Immature natural killer cell (primary cell): ENCODE measurements around the gene ITGA11. TPM values are rescaled to one million over a fixed set of nuclear protein-coding genes. Genes with fewer than 3 reads are reported as not detected.
"Not testable (repeated sequence)": the region's sequence is repeated elsewhere in the genome, so short reads cannot be mapped to it uniquely, and the experiment has no call there.

Experiments
- DNase-seq, 3 donors: peaks; one replicate each; pipeline ENCODE4 v3.0.0; 2022; ENCODE audit warnings: mixed read lengths in 1 of 3
- H3K27ac Mint-ChIP-seq, 6 donors: one replicate each; pipeline ENCODE4 v1.8.0; 2020; ENCODE audit warnings: mixed read lengths in 6 of 6, mild to moderate bottlenecking in 5 of 6, inconsistent platforms in 4 of 6, moderate library complexity in 3 of 6
- H3K27me3 Mint-ChIP-seq, 3 donors: one replicate each; pipeline ENCODE4 v1.8.0; 2020 to 2021; ENCODE audit warnings: low read depth in 3 of 3, mild to moderate bottlenecking in 3 of 3, mixed read lengths in 3 of 3, moderate library complexity in 3 of 3, inconsistent platforms in 1 of 3
- H3K36me3 Mint-ChIP-seq, 3 donors: one replicate each; pipeline ENCODE4 v1.8.0; 2020; ENCODE audit warnings: mixed read lengths in 3 of 3, inconsistent platforms in 2 of 3, mild to moderate bottlenecking in 2 of 3
- H3K4me1 Mint-ChIP-seq, 2 donors: one replicate each; pipeline ENCODE4 v1.8.0; 2020; ENCODE audit warnings: inconsistent platforms in 2 of 2, mild to moderate bottlenecking in 2 of 2, mixed read lengths in 2 of 2, moderate library complexity in 1 of 2
- H3K4me3 Mint-ChIP-seq, 5 donors: one replicate each; pipeline ENCODE4 v1.8.0; 2020; ENCODE audit warnings: mild to moderate bottlenecking in 5 of 5, mixed read lengths in 5 of 5, inconsistent platforms in 3 of 5, moderate library complexity in 3 of 5
- H3K9me3 Mint-ChIP-seq, 6 donors: one replicate each; pipeline ENCODE4 v1.8.0; 2020; ENCODE audit warnings: mild to moderate bottlenecking in 6 of 6, mixed read lengths in 6 of 6, inconsistent platforms in 4 of 6, moderate library complexity in 3 of 6
- polyA plus RNA-seq, 3 donors: library from polyadenylated mRNA; unstranded; fragments of 300-500 nt; fragmentation: Illumina TruSeq; gene quantifications; one replicate each; pipeline ENCODE4 v1.2.3, GENCODE V29; 2021

The ITGA11 gene
- polyA plus RNA-seq, 3 donors from 2014 or later = not detected

DNA sequence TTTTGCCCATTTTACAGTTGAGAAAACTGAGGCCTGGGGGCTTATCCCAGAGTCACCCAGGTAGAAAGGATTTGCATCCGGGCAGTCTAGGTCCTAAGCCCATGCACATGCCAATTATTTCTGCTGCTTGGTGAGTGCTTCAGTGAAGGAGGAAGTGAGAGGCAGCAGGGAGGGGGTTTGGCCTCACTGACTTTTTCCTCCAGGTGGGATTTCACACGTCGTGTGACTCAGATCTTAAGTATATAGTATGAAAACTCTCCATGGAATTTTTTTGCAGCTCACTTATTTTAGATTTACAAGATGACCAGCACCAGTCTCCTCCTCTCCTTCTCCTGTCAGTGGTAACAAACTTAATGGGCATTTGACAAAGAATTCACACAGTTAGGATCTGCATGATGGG lies 4.6 kb downstream of the ITGA11 start:
- Mint-ChIP-seq H3K27me3 (peaks cover 7 to 13% (median 13%) of the 10 kb centered on the region in 3 donors), H3K9me3 (no peaks in the 10 kb centered on the region), H3K4me3 (no peak overlapping the region), H3K4me1 (no peaks in the 10 kb centered on the region), H3K36me3 (no peaks in the 10 kb centered on the region), H3K27ac (no peak overlapping the region)
- DNase-seq = no peak

DNA sequence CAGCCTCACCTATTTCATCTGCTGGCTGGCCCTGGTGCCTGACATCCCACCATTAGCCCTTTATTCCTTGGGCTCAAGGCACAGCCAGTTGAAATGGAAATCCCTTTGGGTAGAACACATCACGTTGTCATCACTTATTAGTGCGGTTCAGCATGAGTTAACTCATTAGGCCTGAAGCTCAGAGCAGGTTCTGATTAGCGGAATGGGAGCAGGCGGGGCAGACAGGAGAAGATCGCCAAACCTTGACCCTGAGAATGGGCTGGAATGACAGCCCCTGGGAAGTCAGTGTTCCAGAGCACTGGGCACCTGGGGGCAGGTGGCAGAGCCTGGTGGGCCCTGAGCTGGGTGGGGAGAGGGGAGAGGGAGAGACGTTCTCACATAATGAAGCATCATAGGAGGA lies 5.8 kb downstream of the ITGA11 start:
- no peaks in the 10 kb centered on the region for H3K9me3 Mint-ChIP-seq
- H3K27ac Mint-ChIP-seq = no peak overlapping the region
- H3K36me3 Mint-ChIP-seq = no peaks in the 10 kb centered on the region
- H3K4me3 Mint-ChIP-seq = no peak overlapping the region
- no peak for DNase-seq
- peaks cover 7 to 13% (median 13%) of the 10 kb centered on the region in 3 donors for H3K27me3 Mint-ChIP-seq
- H3K4me1 Mint-ChIP-seq = no peaks in the 10 kb centered on the region

DNA sequence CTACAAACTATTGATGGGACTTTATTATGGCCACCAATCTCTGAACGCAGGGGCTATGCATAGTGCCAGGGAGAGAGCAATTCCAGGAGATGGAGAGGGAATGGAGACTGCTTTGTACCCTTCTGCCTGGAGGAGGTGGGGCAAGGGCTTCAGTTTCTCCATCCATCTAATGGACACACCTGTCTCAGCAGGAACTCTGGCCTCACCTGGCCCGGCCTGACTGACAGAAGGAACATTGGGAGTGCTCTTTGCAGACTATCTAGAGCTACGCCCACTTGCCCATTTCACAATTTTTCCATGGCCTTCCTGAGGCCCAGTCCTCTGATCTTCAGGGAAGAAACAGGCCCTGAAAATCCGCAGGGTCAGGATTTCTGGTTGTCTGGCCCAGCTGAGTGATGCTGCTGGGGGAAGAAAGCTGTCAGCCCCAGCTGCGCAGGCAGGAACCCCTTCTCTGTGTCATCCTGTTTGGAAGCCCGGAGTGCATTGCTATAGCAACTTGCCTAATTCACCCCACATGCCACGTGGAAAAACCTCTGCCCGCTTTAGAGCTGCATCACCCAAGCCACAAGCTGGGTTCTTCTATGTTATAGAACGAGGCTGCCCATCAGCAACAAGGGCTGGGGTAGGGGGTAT lies 6.4 kb downstream of the ITGA11 start:
- Mint-ChIP-seq H3K4me3 (no peak overlapping the region), H3K27me3 (peaks cover 7 to 13% (median 12%) of the 10 kb centered on the region in 3 donors), H3K36me3 (no peaks in the 10 kb centered on the region), H3K27ac (no peak overlapping the region), H3K9me3 (no peaks in the 10 kb centered on the region), H3K4me1 (no peaks in the 10 kb centered on the region)
- no peak for DNase-seq

DNA sequence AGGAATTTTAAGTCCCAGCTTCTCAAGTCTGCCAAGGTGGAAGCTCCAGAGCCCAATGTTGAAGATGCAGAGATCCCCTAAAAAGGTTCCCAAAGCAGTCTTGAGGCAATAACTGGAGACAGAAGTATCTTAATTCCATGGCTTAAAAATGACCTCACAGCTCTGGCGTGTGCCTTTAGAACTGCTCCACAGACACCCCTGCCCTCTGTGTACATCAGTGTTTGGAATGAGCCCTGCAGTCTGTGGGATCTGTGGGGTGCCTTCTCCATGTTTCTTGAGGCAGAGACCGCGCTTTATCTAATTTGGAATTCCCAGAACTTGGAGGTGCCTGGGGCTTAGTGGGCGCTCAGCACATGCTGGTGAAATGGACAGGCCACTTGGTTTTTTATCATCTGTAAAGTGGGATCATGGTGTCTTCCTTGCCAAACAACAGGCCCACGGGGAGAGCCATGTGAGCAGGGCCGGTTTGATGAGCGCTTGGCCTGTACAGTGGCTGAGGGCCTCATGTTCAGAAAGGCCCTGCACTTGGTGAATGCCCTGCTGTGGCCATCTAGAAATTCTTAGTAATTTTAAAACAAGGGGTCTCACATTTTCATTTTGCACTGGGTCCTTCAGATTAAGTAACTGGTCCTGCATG lies 7.1 kb downstream of the ITGA11 start:
- Mint-ChIP-seq H3K27me3 (peaks cover 5 to 12% (median 10%) of the 10 kb centered on the region in 3 donors), H3K27ac (no peak overlapping the region), H3K4me1 (no peaks in the 10 kb centered on the region), H3K36me3 (no peaks in the 10 kb centered on the region), H3K4me3 (no peak overlapping the region), H3K9me3 (no peaks in the 10 kb centered on the region)
- DNase-seq = no peak

DNA sequence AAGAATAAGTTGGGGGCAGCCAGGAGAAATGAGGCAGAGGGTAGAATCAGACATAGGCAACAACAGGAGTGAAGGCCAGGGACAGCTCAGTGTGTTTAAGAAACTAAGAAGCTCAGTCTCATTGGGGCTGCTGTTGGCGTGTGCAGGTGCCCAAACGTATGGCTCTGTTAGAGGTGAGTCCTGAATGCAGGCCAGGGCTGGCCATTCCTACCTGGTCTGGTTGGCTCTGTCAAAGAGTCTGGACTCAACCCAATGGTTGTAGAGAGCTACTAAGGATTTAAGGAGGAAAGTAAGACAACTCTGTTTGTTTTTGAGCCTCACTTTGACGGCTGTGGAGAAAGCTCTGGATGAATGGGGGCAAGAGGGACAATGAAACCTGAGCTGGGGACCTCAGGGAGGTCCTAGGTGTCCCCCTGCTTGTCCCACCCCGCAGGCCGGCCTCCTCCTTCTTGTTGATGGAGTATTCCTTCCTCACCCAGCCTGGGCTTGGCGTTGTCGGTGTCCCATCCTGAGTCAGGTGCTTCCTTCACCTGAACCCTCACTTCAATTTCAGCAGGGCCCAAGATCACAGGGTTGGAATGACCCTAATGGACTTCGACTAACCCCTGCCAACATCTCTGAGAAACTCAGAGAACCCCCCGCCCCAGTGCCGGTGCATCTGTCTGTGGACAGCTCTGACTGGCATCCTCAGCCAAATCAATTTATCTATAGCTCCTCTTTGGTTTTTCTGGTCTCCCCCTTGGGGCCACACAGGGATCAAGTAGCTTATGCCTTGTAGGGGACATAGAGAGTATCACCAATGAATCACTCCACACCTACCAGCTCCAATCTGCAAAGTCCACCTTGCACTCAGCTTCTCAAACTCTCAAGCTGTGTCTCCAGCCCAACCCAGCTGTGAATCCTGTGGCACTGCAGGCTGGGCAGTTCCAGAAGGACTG lies 8.3 kb downstream of the ITGA11 start:
- Mint-ChIP-seq H3K4me3 (no peak overlapping the region), H3K4me1 (no peaks in the 10 kb centered on the region), H3K9me3 (no peaks in the 10 kb centered on the region), H3K36me3 (no peaks in the 10 kb centered on the region), H3K27me3 (peaks cover 5 to 10% (median 8%) of the 10 kb centered on the region in 3 donors), H3K27ac (no peak overlapping the region)
- DNase-seq = no peak

DNA sequence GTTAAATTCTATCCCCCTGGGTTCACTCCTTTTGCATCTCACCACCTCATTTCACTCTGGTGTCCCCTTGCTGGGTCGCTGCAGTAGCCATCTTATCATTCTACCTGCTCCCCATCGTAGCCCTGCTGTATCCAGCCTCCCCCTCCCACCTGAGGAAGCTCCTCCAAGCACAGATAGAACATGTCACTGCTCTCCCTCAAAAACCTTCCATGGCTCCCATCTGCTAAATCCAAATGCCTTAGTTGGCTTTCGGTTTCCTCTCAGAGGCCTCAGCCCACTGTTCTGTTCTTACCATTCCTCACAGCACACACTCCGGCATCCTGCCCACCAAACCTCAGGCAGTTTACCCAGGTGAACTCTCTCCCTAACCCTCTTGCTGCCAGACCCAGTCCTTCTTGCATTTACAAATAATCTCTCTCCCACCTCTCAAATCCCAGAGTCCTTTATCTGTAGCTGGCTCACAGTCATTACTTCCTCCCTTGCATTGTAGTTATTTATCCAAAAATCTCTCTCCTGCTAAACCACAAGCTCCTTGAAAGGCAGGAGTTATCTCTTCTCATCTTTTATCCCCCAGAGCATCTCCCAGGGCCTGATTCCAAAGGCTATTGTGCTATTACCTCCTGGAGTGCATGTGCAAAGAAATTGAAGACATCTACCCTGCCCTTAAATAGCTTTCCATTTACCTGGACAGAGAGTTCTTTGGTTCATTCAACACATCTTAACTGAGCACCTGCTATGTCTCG lies 9.4 kb downstream of the ITGA11 start:
- H3K4me3 Mint-ChIP-seq, DNase-seq, H3K36me3 Mint-ChIP-seq, H3K4me1 Mint-ChIP-seq, H3K27me3 Mint-ChIP-seq, H3K27ac Mint-ChIP-seq, H3K9me3 Mint-ChIP-seq: not testable (repeated sequence)

DNA sequence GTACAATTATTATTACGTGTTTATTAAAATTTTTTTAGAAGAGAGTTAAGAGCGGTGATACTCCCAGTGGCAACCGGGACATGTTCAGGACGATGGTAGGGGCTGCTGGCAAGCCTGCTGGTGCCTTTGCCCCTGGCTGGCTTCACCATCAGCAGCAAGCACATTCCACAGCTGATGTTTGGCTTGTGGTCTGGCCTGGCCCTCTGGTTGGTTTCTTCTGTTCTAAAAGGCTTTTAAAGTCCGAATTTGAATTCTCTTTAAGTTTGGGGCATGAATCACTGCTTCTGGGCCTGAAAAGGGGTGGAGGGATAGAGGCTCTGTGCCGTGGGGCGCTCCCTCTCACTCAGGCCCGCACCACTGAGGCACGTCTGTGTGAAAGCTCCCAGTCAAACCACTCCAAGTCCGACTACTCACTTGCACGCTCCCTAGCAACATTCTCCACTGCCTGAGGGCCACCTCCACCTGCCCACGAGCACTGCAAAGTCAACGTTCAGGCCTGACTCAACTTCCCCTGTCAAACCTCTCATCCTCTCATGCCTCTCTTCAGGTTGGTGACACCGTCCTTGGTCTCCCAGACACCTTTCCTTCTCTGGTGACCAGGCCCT lies 10.1 kb downstream of the ITGA11 start:
- no peaks in the 10 kb centered on the region for H3K9me3 Mint-ChIP-seq
- no peak for DNase-seq
- H3K36me3 Mint-ChIP-seq = no peaks in the 10 kb centered on the region
- H3K4me1 Mint-ChIP-seq = no peaks in the 10 kb centered on the region
- H3K4me3 Mint-ChIP-seq = no peak overlapping the region
- no peak overlapping the region for H3K27ac Mint-ChIP-seq
- H3K27me3 Mint-ChIP-seq = peaks cover 0 to 6% (median 2%) of the 10 kb centered on the region in 3 donors

DNA sequence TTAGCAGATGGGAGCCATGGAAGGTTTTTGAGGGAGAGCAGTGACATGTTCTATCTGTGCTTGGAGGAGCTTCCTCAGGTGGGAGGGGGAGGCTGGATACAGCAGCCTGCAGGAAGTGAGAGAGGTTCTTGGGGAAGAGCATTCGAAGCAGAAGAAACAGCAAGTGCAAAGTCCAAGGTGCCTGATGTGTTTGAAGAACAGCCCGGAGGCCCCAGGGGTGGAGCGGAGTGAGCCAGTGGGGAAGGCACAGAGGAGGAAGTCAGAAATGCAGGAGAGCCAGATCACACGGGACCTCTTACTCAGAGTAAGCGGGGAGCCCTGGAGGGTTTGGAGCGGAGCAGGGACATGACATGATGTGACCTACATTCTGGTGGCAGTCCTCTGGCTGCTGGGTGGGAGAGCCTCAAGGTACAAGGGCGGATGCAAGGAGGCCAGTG lies 10.8 kb downstream of the ITGA11 start:
- no peaks in the 10 kb centered on the region for H3K4me1 Mint-ChIP-seq
- DNase-seq = no peak
- H3K27ac Mint-ChIP-seq = no peak overlapping the region
- H3K36me3 Mint-ChIP-seq = no peaks in the 10 kb centered on the region
- no peak overlapping the region for H3K4me3 Mint-ChIP-seq
- no peaks in the 10 kb centered on the region for H3K9me3 Mint-ChIP-seq
- peaks cover 0 to 3% (median 2%) of the 10 kb centered on the region in 3 donors for H3K27me3 Mint-ChIP-seq

DNA sequence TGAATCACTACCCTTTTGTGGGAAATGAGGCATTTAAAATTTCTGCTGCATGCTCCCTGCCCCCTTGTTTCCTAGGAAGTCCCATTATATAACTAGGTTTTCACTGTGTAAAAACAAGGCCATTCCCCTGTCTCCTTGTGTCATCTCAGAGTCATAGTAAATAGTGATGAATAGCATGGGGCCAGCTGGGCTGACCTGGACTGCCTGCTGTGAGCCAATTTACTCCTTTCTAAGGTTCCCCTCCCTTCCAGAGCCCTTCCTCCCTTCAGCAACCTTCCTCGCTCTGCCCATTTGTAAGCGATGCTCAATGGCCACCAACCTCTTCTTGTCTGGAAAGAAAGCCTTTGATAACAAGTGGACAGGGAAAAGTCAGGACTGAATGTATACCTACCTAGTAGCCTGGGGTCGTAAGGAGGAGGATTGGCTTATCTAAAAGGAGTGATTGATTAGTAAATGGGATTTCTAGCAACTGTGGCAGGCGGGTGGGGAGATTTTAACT lies 11.7 kb downstream of the ITGA11 start:
- Mint-ChIP-seq H3K36me3 (no peaks in the 10 kb centered on the region), H3K27ac (no peak overlapping the region), H3K4me3 (no peak overlapping the region), H3K9me3 (no peaks in the 10 kb centered on the region), H3K27me3 (peaks cover 0 to 3% (median 2%) of the 10 kb centered on the region in 3 donors), H3K4me1 (no peaks in the 10 kb centered on the region)
- DNase-seq = no peak

DNA sequence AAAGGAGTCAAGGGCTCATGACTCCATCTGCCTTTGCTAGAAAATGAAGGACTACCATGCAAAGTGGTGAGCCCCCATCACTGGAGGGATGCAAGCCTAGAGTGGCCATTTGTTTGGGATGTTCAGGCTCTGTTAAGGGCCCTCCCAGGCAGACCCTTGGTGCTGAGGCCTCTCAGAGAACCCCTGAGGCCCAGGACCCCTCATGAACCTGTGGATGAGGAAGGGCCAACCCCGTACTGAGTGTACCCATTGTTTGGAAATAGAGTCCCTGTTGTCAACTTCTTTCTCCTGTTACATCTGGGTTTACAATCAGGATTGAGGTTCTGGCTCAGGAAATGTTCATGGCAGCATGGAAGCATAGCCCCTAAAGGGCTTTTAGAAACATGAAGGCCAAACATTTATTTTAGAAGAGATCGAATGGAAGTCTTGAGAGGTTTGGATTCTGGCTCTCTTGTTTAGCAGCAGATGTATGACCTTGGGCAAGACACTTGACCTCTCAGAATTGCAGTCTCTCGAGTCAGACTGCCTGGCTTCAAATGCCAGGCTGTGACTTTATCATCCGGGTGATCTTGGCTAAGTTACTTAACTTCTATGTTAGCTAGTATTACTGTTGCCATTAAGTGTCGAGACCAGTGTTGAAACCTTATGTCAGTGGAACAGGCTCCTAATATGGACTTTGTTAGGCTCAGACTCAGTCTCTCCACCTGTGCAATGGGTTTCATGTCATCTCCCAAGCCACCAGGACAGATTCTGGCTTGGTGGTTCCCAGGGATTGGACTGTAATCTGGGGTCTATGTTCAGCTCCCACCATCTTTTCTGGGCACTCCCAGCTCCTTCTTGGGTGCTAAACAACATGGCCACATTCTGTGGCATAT lies 12.4 kb downstream of the ITGA11 start:
- Mint-ChIP-seq H3K9me3 (no peaks in the 10 kb centered on the region), H3K4me3 (no peak overlapping the region), H3K27me3 (peaks cover 0 to 3% (median 2%) of the 10 kb centered on the region in 3 donors), H3K4me1 (no peaks in the 10 kb centered on the region), H3K36me3 (no peaks in the 10 kb centered on the region), H3K27ac (no peak overlapping the region)
- no peak for DNase-seq

DNA sequence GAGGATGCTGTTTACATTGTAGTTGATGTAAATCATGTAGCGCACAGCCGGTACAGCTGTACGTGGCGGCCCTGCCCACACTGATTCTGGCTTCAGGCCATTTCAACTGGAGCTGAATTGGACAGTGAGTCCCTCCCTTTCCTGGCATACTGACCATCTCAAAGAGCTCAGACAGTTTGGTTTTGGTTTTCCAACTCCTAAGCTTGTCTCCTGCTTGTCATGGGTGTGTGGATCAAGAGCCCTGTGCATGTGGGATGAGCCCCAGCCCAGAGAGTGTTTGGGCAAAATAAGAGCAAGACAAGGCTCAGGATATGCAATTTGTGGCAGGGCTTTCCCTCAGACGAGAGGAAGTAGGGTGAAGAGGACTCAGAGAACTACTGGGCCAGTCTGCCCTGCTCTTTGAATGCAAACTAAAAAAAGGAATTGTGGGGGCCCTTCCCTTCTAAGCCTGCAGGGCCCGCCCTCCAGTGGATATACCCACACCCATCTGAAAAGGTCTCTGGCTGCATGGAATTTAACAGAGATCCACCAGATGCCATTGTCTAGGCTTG lies 13.3 kb downstream of the ITGA11 start:
- H3K4me3 Mint-ChIP-seq = no peak overlapping the region
- no peak overlapping the region for H3K27ac Mint-ChIP-seq
- H3K36me3 Mint-ChIP-seq = no peaks in the 10 kb centered on the region
- no peak for DNase-seq
- H3K4me1 Mint-ChIP-seq = no peaks in the 10 kb centered on the region
- peaks cover 0 to 3% (median 0%) of the 10 kb centered on the region in 3 donors for H3K27me3 Mint-ChIP-seq
- H3K9me3 Mint-ChIP-seq = no peaks in the 10 kb centered on the region

DNA sequence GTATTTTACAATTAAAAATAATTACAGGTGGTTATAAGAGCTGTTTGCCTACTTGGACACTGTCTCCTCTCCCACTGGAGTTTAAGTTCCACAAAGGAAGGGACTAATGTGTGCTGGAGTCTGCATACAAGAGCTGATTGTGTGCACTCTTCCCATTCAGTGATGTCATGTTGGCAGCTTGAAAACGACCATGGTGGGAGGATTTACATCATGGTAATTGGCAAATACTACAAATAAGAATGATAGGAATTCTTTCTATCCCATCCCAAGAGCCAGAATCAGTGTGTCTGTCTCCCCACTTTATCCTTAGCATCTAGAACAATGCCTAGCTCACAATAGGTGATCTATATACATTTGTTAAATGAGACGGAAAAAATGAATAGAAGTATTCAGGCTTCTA lies 14.1 kb downstream of the ITGA11 start:
- H3K27ac Mint-ChIP-seq = no peak overlapping the region
- no peak for DNase-seq
- no peaks in the 10 kb centered on the region for H3K9me3 Mint-ChIP-seq
- H3K4me3 Mint-ChIP-seq = no peak overlapping the region
- peaks cover 0 to 3% (median 0%) of the 10 kb centered on the region in 3 donors for H3K27me3 Mint-ChIP-seq
- H3K36me3 Mint-ChIP-seq = no peaks in the 10 kb centered on the region
- H3K4me1 Mint-ChIP-seq = no peaks in the 10 kb centered on the region
